ENCODE results near the gene CCP110.
"Not testable (repeated sequence)": the region's sequence is repeated elsewhere in the genome, so short reads cannot be mapped to it uniquely, and the experiment has no call there.

CCP110 gene

DNA sequence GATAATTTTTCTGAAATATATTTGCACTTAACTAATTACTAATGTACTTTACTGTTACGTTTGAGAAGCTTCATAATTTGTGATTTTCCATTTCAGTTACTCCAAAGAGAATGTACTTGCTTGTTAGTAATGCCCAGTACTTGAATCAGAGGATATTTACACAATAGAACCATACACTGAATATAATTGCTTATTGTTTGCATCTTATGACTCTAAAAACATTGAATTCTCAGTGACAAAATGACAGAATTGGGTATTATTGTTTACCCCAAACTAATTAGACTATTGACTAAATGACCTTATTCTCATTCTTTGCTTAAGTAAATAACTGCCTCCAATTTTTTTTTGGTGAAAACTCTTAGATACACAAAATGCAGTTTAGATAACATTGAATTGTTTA is 8.9 kb downstream of the CCP110 start:
- in situ Hi-C loops (cut with HindIII; ENCODE audit: low sequenced_read_pairs): no loop called here
- H3K4me3 ChIP-seq (ENCODE audit: low read depth, low read length): no peak overlapping the region
- no peak for DNase-seq (ENCODE audit: low read depth)
- TF ChIP-seq, protein P1, sequence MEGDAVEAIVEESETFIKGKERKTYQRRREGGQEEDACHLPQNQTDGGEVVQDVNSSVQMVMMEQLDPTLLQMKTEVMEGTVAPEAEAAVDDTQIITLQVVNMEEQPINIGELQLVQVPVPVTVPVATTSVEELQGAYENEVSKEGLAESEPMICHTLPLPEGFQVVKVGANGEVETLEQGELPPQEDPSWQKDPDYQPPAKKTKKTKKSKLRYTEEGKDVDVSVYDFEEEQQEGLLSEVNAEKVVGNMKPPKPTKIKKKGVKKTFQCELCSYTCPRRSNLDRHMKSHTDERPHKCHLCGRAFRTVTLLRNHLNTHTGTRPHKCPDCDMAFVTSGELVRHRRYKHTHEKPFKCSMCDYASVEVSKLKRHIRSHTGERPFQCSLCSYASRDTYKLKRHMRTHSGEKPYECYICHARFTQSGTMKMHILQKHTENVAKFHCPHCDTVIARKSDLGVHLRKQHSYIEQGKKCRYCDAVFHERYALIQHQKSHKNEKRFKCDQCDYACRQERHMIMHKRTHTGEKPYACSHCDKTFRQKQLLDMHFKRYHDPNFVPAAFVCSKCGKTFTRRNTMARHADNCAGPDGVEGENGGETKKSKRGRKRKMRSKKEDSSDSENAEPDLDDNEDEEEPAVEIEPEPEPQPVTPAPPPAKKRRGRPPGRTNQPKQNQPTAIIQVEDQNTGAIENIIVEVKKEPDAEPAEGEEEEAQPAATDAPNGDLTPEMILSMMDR (IDR thresholded peaks at IDR 0.05; ENCODE audit: low read depth, low read length, missing control alignments): no peak

DNA sequence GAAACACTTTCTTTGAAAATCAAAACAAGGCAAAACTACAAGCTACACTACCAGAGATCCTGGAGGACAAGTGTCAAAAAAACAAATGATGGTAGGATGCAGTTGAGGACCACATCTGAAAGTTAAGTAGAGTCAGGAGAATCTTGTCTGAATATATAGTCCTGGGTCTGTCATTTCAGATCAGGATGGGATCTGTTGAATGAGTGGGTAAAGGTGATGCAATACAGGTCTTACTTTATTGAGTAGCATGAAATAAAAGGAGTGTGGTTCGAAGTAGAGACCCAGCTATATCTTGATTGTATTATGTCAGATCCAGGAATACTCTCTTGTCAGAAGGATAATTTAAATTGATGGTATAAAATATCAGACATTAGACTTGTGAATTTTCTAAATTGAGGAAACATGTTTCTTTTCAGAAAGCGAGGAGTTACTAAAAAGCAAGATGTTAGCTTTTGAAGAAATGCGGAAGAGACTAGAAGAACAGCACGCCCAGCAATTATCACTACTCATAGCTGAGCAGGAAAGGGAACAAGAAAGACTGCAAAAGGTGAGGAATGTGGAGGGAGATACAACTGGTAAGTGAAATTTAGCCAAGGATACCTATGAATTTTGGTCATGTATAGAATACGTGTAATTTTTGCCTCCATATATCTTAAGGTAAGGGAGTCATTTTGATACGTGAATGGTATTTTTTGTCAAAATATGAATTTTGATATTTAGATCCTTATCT is 16.7 kb downstream of the CCP110 start:
- no peak for DNase-seq (ENCODE audit: low read depth)

DNA sequence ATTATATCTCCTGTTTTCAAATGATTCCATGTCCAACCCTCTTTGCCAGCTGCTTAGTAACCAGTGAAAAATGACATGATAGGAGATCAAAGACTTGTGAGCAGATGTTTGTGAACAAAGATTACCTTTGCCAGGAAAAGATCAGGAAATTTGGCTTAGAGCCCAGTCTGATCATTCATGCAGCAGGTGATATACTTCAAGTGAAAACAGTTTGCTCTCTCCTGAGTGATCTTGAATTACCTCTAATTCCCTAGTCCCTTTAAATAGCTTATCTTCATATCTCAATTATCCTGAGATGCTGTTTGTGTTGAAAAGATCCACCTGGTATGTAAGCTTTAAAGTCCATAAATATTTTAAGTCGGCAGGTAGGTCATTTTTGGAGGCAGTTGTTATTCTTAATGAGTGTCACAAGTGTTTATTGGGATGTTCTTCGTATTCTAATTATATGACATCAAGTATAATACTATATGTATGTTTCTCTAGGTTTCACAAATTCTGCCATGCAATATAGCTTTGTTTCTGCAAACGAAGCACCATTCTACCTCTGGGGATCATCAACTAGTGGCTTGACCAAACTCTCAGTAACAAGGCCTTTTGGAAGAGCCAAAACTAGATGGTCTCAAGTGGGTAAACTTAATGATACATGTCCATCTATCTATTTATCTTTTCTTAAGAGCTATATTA is 18.5 kb downstream of the CCP110 start:
- TF ChIP-seq, protein P1 (IDR thresholded peaks at IDR 0.05; ENCODE audit: low read depth, low read length, missing control alignments): no peak
- no peak for DNase-seq (ENCODE audit: low read depth)
- in situ Hi-C loops (cut with HindIII; ENCODE audit: low sequenced_read_pairs): no loop called here
- no peak overlapping the region for H3K4me3 ChIP-seq (ENCODE audit: low read depth, low read length)

More for the DNA sequence above, 16.7 kb downstream of the CCP110 start:
- in situ Hi-C loops (cut with HindIII; ENCODE audit: low sequenced_read_pairs): no loop called here
- H3K4me3 ChIP-seq (ENCODE audit: low read depth, low read length): no peak overlapping the region
- TF ChIP-seq, protein P1 (IDR thresholded peaks at IDR 0.05; ENCODE audit: low read depth, low read length, missing control alignments): no peak

GRCh38 chr16:19543278-19543996 is 19.7 kb downstream of the CCP110 start:
- in situ Hi-C loops (cut with HindIII; ENCODE audit: low sequenced_read_pairs); DNase-seq (ENCODE audit: low read depth); H3K4me3 ChIP-seq (ENCODE audit: low read depth, low read length): not testable (repeated sequence)

GRCh38 chr16:19548144-19548543 is 24.4 kb downstream of the CCP110 start:
- H3K4me3 ChIP-seq (ENCODE audit: low read depth, low read length): no peak overlapping the region
- no peak for DNase-seq (ENCODE audit: low read depth)
- TF ChIP-seq, protein P1 (IDR thresholded peaks at IDR 0.05; ENCODE audit: low read depth, low read length, missing control alignments): no peak
- in situ Hi-C loops (cut with HindIII; ENCODE audit: low sequenced_read_pairs): no loop called here

DNA sequence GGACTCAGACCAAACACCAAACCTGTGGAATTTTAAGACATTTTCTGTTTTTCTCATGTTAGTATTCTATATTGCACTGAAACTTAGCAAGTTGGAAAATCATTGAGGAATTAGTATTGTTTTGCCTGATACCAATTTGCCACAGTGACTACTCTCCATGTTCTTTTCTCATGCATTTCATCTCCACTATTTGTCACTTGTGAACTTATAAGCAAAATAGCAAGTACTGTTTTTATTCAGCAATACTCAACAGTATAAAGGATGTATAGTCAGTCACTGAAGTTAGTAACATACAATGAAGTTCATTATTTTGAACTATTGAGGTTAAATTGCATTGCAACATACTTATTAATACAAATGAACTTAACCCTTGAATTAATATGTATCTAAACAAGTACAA is 25.9 kb downstream of the CCP110 start:
- in situ Hi-C loops (cut with HindIII; ENCODE audit: low sequenced_read_pairs): no loop called here
- DNase-seq (ENCODE audit: low read depth): no peak
- TF ChIP-seq, protein P1 (IDR thresholded peaks at IDR 0.05; ENCODE audit: low read depth, low read length, missing control alignments): no peak
- H3K4me3 ChIP-seq (ENCODE audit: low read depth, low read length): no peak overlapping the region
